ENCODE measurements around the gene NCK2. TPM values are rescaled to one million over a fixed set of nuclear protein-coding genes. Genes with fewer than 3 reads are reported as not detected.

The NCK2 gene
- polyA plus RNA-seq, 2 donors, result 55.2 to 72.3 TPM

DNA sequence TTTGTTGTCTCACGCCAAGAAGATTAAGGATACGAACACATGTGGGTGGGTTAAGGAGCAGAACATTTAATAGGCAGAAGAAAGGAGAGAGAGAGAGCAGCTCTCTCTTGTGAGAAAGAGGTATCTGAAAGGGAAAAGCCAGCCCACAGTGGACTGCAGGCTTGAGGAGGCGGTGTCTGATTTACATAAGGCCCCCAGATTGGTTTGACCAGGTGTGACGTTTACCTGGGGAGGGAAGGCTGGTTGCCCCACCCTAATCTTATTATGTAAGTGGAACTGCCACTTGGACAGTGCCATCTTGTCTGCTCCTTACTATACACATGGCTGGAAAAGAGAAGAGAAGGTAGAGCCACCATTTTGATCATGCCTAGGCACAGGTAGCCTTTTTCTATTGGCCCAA is 189.2 kb downstream of the NCK2 start:
- Histone ChIP-seq H3K27me3 (ENCODE audit: control insufficient read depth in 1 of 2, insufficient read depth in 2 of 2, low read length in 2 of 2) (no peaks in the 10 kb centered on the region), H3K36me3 (ENCODE audit: control insufficient read depth in 2 of 2, insufficient read depth in 2 of 2, low read length in 1 of 2) (no peaks in the 10 kb centered on the region), H3K9me3 (ENCODE audit: control insufficient read depth in 2 of 2, insufficient read depth in 1 of 2, low read depth in 1 of 2, low read length in 1 of 2) (no peaks in the 10 kb centered on the region), H3K27ac (ENCODE audit: low read depth in 2 of 2, low read length in 1 of 2) (no peak overlapping the region), H3K4me1 (ENCODE audit: control insufficient read depth in 2 of 2, insufficient read depth in 2 of 2, low read length in 1 of 2) (peaks cover 0 to 5% of the 10 kb centered on the region in 2 donors), H3K4me3 (ENCODE audit: low read depth in 1 of 2, low read length in 2 of 2) (no peak overlapping the region)
- WGBS, 2 donors, result 93% methylated on average over 4 of the region's 4 CpGs

- Histone ChIP-seq H3K27ac (ENCODE audit: low read depth in 2 of 2, low read length in 1 of 2) (no peak overlapping the region), H3K9me3 (ENCODE audit: control insufficient read depth in 2 of 2, insufficient read depth in 1 of 2, low read depth in 1 of 2, low read length in 1 of 2) (no peaks in the 10 kb centered on the region), H3K36me3 (ENCODE audit: control insufficient read depth in 2 of 2, insufficient read depth in 2 of 2, low read length in 1 of 2) (no peaks in the 10 kb centered on the region), H3K4me1 (ENCODE audit: control insufficient read depth in 2 of 2, insufficient read depth in 2 of 2, low read length in 1 of 2) (peaks cover 0 to 5% of the 10 kb centered on the region in 2 donors), H3K27me3 (ENCODE audit: control insufficient read depth in 1 of 2, insufficient read depth in 2 of 2, low read length in 2 of 2) (no peaks in the 10 kb centered on the region), H3K4me3 (ENCODE audit: low read depth in 1 of 2, low read length in 2 of 2) (no peak overlapping the region)
- 15 to 16% methylated on average over 7 of the region's 7 CpGs for WGBS, 2 donors
Measured at GRCh38 chr2:105934467-105934866, 189.8 kb downstream of the NCK2 start.

DNA sequence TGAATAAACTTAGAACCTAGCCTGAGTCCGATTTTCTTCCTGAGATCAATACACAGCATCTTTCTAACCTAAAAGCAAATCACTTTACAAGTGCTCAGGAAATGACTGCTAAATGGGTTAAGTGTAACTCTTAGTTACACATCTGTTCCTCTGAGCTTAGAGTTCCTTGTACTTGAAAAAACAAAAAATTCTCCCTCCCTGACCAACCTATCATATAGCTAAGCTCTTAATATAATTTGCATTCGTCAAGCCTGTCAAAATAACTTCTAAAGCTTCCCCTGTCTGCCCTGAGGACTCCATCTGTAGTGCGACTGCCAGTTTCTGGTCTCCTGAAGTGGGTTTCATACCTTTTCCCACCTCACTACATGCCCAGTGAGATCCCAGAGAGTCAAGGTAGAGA is 190.4 kb downstream of the NCK2 start:
- WGBS, 2 donors, result 31 to 46% methylated on average over 3 of the region's 3 CpGs
- no peaks in the 10 kb centered on the region for H3K27me3 ChIP-seq (ENCODE audit: control insufficient read depth in 1 of 2, insufficient read depth in 2 of 2, low read length in 2 of 2)

GRCh38 chr2:105936954-105937353 is 192.2 kb downstream of the NCK2 start:
- Histone ChIP-seq H3K4me1 (ENCODE audit: control insufficient read depth in 2 of 2, insufficient read depth in 2 of 2, low read length in 1 of 2) (peaks cover 0 to 5% of the 10 kb centered on the region in 2 donors), H3K4me3 (ENCODE audit: low read depth in 1 of 2, low read length in 2 of 2) (no peak overlapping the region), H3K9me3 (ENCODE audit: control insufficient read depth in 2 of 2, insufficient read depth in 1 of 2, low read depth in 1 of 2, low read length in 1 of 2) (no peaks in the 10 kb centered on the region), H3K27ac (ENCODE audit: low read depth in 2 of 2, low read length in 1 of 2) (no peak overlapping the region), H3K27me3 (ENCODE audit: control insufficient read depth in 1 of 2, insufficient read depth in 2 of 2, low read length in 2 of 2) (no peaks in the 10 kb centered on the region), H3K36me3 (ENCODE audit: control insufficient read depth in 2 of 2, insufficient read depth in 2 of 2, low read length in 1 of 2) (no peaks in the 10 kb centered on the region)
- 79 to 80% methylated on average over 6 of the region's 6 CpGs for WGBS, 2 donors

More for the DNA sequence above, 190.4 kb downstream of the NCK2 start:
- H3K27ac ChIP-seq (ENCODE audit: low read depth in 2 of 2, low read length in 1 of 2), result no peak overlapping the region
- peaks cover 0 to 5% of the 10 kb centered on the region in 2 donors for H3K4me1 ChIP-seq (ENCODE audit: control insufficient read depth in 2 of 2, insufficient read depth in 2 of 2, low read length in 1 of 2)
- no peaks in the 10 kb centered on the region for H3K9me3 ChIP-seq (ENCODE audit: control insufficient read depth in 2 of 2, insufficient read depth in 1 of 2, low read depth in 1 of 2, low read length in 1 of 2)
- no peaks in the 10 kb centered on the region for H3K36me3 ChIP-seq (ENCODE audit: control insufficient read depth in 2 of 2, insufficient read depth in 2 of 2, low read length in 1 of 2)
- H3K4me3 ChIP-seq (ENCODE audit: low read depth in 1 of 2, low read length in 2 of 2), result no peak overlapping the region

- Histone ChIP-seq H3K27me3 (ENCODE audit: control insufficient read depth in 1 of 2, insufficient read depth in 2 of 2, low read length in 2 of 2) (no peaks in the 10 kb centered on the region), H3K9me3 (ENCODE audit: control insufficient read depth in 2 of 2, insufficient read depth in 1 of 2, low read depth in 1 of 2, low read length in 1 of 2) (no peaks in the 10 kb centered on the region), H3K4me1 (ENCODE audit: control insufficient read depth in 2 of 2, insufficient read depth in 2 of 2, low read length in 1 of 2) (peaks cover 0 to 5% of the 10 kb centered on the region in 2 donors), H3K27ac (ENCODE audit: low read depth in 2 of 2, low read length in 1 of 2) (no peak overlapping the region), H3K4me3 (ENCODE audit: low read depth in 1 of 2, low read length in 2 of 2) (no peak overlapping the region), H3K36me3 (ENCODE audit: control insufficient read depth in 2 of 2, insufficient read depth in 2 of 2, low read length in 1 of 2) (no peaks in the 10 kb centered on the region)
- 89 to 93% methylated on average over 6 of the region's 6 CpGs for WGBS, 2 donors
Measured at GRCh38 chr2:105937498-105938097, 192.9 kb downstream of the NCK2 start.

Measured in esophagus (tissue), 2 donors.